HUES6 (cell line): ENCODE measurements around the gene RNASEH2B.

Experiments
- H3K27ac ChIP-seq: 2 replicates; pipeline ENCODE4 v1.7.0; 2013; ENCODE audit warnings: low read depth, mild to moderate bottlenecking, low read length, inconsistent platforms
- H3K27me3 ChIP-seq: 2 replicates; pipeline ENCODE4 v1.6.1; 2013; ENCODE audit warnings: low read length; ENCODE audit not compliant: control insufficient read depth, insufficient read depth
- H3K36me3 ChIP-seq: 2 replicates; pipeline ENCODE4 v1.6.1; 2013; ENCODE audit warnings: low read length; ENCODE audit not compliant: control insufficient read depth, insufficient read depth
- H3K4me1 ChIP-seq: 2 replicates; pipeline ENCODE4 v1.6.1; 2013; ENCODE audit warnings: low read length; ENCODE audit not compliant: control insufficient read depth, insufficient read depth
- H3K4me3 ChIP-seq: 2 replicates; pipeline ENCODE4 v1.5.1; 2013; ENCODE audit warnings: low read depth, low read length
- H3K9ac ChIP-seq: one replicate; pipeline ENCODE4 v1.6.1; 2013; ENCODE audit warnings: mild to moderate bottlenecking, low read length
- H3K9me3 ChIP-seq: 2 replicates; pipeline ENCODE4 v1.6.1; 2013; ENCODE audit warnings: low read depth, low read length; ENCODE audit not compliant: control insufficient read depth, insufficient read depth

The RNASEH2B gene

GRCh38 chr13:50994651-50995050 lies 85.1 kb downstream of the RNASEH2B start:
- peaks cover 34% of the 10 kb centered on the region for H3K4me1 ChIP-seq
- no peak overlapping the region for H3K4me3 ChIP-seq

GRCh38 chr13:50995854-50996253 lies 86.3 kb downstream of the RNASEH2B start:
- peaks cover 5% of the 10 kb centered on the region; the same call in 1 of the 2 replicates for H3K27me3 ChIP-seq
- no peak overlapping the region for H3K9ac ChIP-seq
- no peak overlapping the region for H3K4me3 ChIP-seq
- peaks cover 34% of the 10 kb centered on the region for H3K4me1 ChIP-seq
- no peak overlapping the region for H3K27ac ChIP-seq
- no peaks in the 10 kb centered on the region for H3K36me3 ChIP-seq
- no peaks in the 10 kb centered on the region for H3K9me3 ChIP-seq

More at GRCh38 chr13:50994651-50995050, 85.1 kb downstream of the RNASEH2B start:
- no peak overlapping the region for H3K9ac ChIP-seq
- no peaks in the 10 kb centered on the region for H3K36me3 ChIP-seq
- no peaks in the 10 kb centered on the region for H3K9me3 ChIP-seq
- H3K27me3 ChIP-seq = peaks cover 5% of the 10 kb centered on the region; the same call in 1 of the 2 replicates
- no peak overlapping the region for H3K27ac ChIP-seq

GRCh38 chr13:50998326-50998725 lies 88.7 kb downstream of the RNASEH2B start:
- Histone ChIP-seq H3K9me3 (no peaks in the 10 kb centered on the region), H3K27ac (no peak overlapping the region), H3K27me3 (no peaks in the 10 kb centered on the region)

GRCh38 chr13:50999641-51000040 lies 90.0 kb downstream of the RNASEH2B start:
- no peak overlapping the region for H3K4me3 ChIP-seq
- H3K9me3 ChIP-seq = no peaks in the 10 kb centered on the region
- H3K4me1 ChIP-seq = peaks cover 22% of the 10 kb centered on the region
- H3K27ac ChIP-seq = no peak overlapping the region
- H3K27me3 ChIP-seq = no peaks in the 10 kb centered on the region
- H3K9ac ChIP-seq = no peak overlapping the region
- H3K36me3 ChIP-seq = no peaks in the 10 kb centered on the region

More at GRCh38 chr13:50998326-50998725, 88.7 kb downstream of the RNASEH2B start:
- H3K9ac ChIP-seq = no peak overlapping the region
- H3K4me1 ChIP-seq = peaks cover 29% of the 10 kb centered on the region
- no peak overlapping the region for H3K4me3 ChIP-seq
- H3K36me3 ChIP-seq = no peaks in the 10 kb centered on the region

- Histone ChIP-seq H3K9ac (no peak overlapping the region), H3K9me3 (no peaks in the 10 kb centered on the region), H3K27me3 (no peaks in the 10 kb centered on the region), H3K36me3 (no peaks in the 10 kb centered on the region), H3K27ac (no peak overlapping the region), H3K4me1 (peaks cover 23% of the 10 kb centered on the region), H3K4me3 (no peak overlapping the region)
These were observed 90.5 kb downstream of the RNASEH2B start for GRCh38 chr13:51000061-51000460.

GRCh38 chr13:51000571-51001260 lies 91.1 kb downstream of the RNASEH2B start:
- Histone ChIP-seq H3K27ac (no peak overlapping the region), H3K9ac (no peak overlapping the region), H3K9me3 (no peaks in the 10 kb centered on the region), H3K4me3 (no peak overlapping the region), H3K27me3 (no peaks in the 10 kb centered on the region), H3K4me1 (peaks cover 29% of the 10 kb centered on the region), H3K36me3 (no peaks in the 10 kb centered on the region)

GRCh38 chr13:51001335-51001734 lies 91.7 kb downstream of the RNASEH2B start:
- no peak overlapping the region for H3K9ac ChIP-seq

GRCh38 chr13:51002736-51003135 lies 93.1 kb downstream of the RNASEH2B start:
- no peak overlapping the region for H3K9ac ChIP-seq
- H3K9me3 ChIP-seq = no peaks in the 10 kb centered on the region
- H3K27ac ChIP-seq = no peak overlapping the region
- H3K36me3 ChIP-seq = no peaks in the 10 kb centered on the region
- no peaks in the 10 kb centered on the region for H3K27me3 ChIP-seq
- peaks cover 30% of the 10 kb centered on the region for H3K4me1 ChIP-seq
- H3K4me3 ChIP-seq = no peak overlapping the region

More at GRCh38 chr13:51001335-51001734, 91.7 kb downstream of the RNASEH2B start:
- Histone ChIP-seq H3K27me3 (no peaks in the 10 kb centered on the region), H3K36me3 (no peaks in the 10 kb centered on the region), H3K9me3 (no peaks in the 10 kb centered on the region), H3K4me3 (no peak overlapping the region), H3K27ac (no peak overlapping the region), H3K4me1 (peaks cover 30% of the 10 kb centered on the region)

GRCh38 chr13:51003642-51004041 lies 94.1 kb downstream of the RNASEH2B start:
- Histone ChIP-seq H3K4me1 (peaks cover 30% of the 10 kb centered on the region), H3K4me3 (no peak overlapping the region), H3K9ac (no peak overlapping the region), H3K27ac (no peak overlapping the region), H3K36me3 (no peaks in the 10 kb centered on the region), H3K27me3 (no peaks in the 10 kb centered on the region; the same call in 1 of the 2 replicates), H3K9me3 (no peaks in the 10 kb centered on the region)

GRCh38 chr13:51004111-51004865 lies 94.7 kb downstream of the RNASEH2B start:
- Histone ChIP-seq H3K36me3 (no peaks in the 10 kb centered on the region), H3K27ac (no peak overlapping the region), H3K27me3 (no peaks in the 10 kb centered on the region; the same call in 1 of the 2 replicates), H3K9me3 (no peaks in the 10 kb centered on the region), H3K9ac (no peak overlapping the region), H3K4me3 (no peak overlapping the region), H3K4me1 (peaks cover 30% of the 10 kb centered on the region)

- Histone ChIP-seq H3K9ac (no peak overlapping the region), H3K27me3 (no peaks in the 10 kb centered on the region; the same call in 1 of the 2 replicates), H3K36me3 (no peaks in the 10 kb centered on the region), H3K9me3 (no peaks in the 10 kb centered on the region), H3K27ac (no peak overlapping the region), H3K4me1 (peaks cover 26% of the 10 kb centered on the region), H3K4me3 (no peak overlapping the region)
These were observed 95.4 kb downstream of the RNASEH2B start for GRCh38 chr13:51004918-51005460.
